Dermis blood vessel endothelial cell (primary cell): ENCODE data around the gene SMIM5. TPM values are rescaled to one million over a fixed set of nuclear protein-coding genes. Genes with fewer than 3 reads are reported as not detected.
A peak's percentile ranks its signal among the peaks of the same experiment; 100 is the strongest.
"Not testable (repeated sequence)": the region's sequence is repeated elsewhere in the genome, so short reads cannot be mapped to it uniquely, and the experiment has no call there.

Experiments used
- DNase-seq: peaks from one replicate; pipeline ENCODE4 v3.0.0; 2010
- total RNA-seq: library from RNA; depleted of rRNA; stranded (reverse); fragments of >200 nt; gene quantifications from 2 replicates; pipeline ENCODE4 v1.2.3, GENCODE V29; 2014

The SMIM5 gene
- total RNA-seq, result 0.09 TPM in 1 of 2 replicates, not detected in the other

GRCh38 chr17:75632863-75633485 lies at the start of gene SMIM5:
SMIM5 (plus strand) TSS chr17:75633434; CDS start chr17:75640202, 6,768 bp downstream.
- DNase-seq, result peak; percentile 87

- no peak for DNase-seq
Measured at GRCh38 chr17:75584849-75585175, 48.4 kb upstream of the SMIM5 start.

GRCh38 chr17:75587675-75588595 lies 45.3 kb upstream of the SMIM5 start, which contains the start of gene MYO15B:
MYO15B (plus strand) TSS chr17:75587800; CDS start chr17:75588058, 258 bp downstream.
- DNase-seq, result peak; percentile 41

- DNase-seq, result no peak
Measured at GRCh38 chr17:75588596-75589011, 44.6 kb upstream of the SMIM5 start.

GRCh38 chr17:75589012-75589918 lies 44.0 kb upstream of the SMIM5 start:
- peak; percentile 84 for DNase-seq

- DNase-seq, result no peak
Measured at GRCh38 chr17:75589919-75590303, 43.3 kb upstream of the SMIM5 start.

- DNase-seq, result no peak
Measured at GRCh38 chr17:75590314-75590761, 42.9 kb upstream of the SMIM5 start.

- no peak for DNase-seq
Measured at GRCh38 chr17:75590849-75591721, 42.1 kb upstream of the SMIM5 start.

- no peak for DNase-seq
Measured at GRCh38 chr17:75591722-75592302, 41.4 kb upstream of the SMIM5 start.

GRCh38 chr17:75592348-75593020 lies 40.8 kb upstream of the SMIM5 start:
- no peak for DNase-seq

GRCh38 chr17:75593430-75593829 lies 39.8 kb upstream of the SMIM5 start:
- not testable (repeated sequence) for DNase-seq

GRCh38 chr17:75594499-75595283 lies 38.5 kb upstream of the SMIM5 start:
- DNase-seq, result no peak

GRCh38 chr17:75595284-75595919 lies 37.8 kb upstream of the SMIM5 start:
- no peak for DNase-seq

GRCh38 chr17:75595920-75596313 lies 37.3 kb upstream of the SMIM5 start:
- DNase-seq, result no peak

- no peak for DNase-seq
Measured at GRCh38 chr17:75596320-75597087, 36.7 kb upstream of the SMIM5 start.

GRCh38 chr17:75601057-75601987 lies 31.9 kb upstream of the SMIM5 start:
- peak; percentile 60 for DNase-seq

- no peak for DNase-seq
Measured at GRCh38 chr17:75602644-75603043, 30.6 kb upstream of the SMIM5 start.
